HG03460 (cell line): ENCODE measurements around the gene APEX1.
A peak's percentile ranks its signal among the peaks of the same experiment; 100 is the strongest.
"Not testable (repeated sequence)": the region's sequence is repeated elsewhere in the genome, so short reads cannot be mapped to it uniquely, and the experiment has no call there.

ENCODE experiments used
- ATAC-seq: cut with Tn5 transposase; IDR thresholded peaks from one replicate; pipeline ENCODE4 v1.9.1; 2021; ENCODE audit not compliant: unreplicated experiment

APEX1 gene

GRCh38 chr14:20435582-20436362, 19.3 kb upstream of the APEX1 start, which contains the start of gene KLHL33:
Gene KLHL33 (minus strand): TSS chr14:20436166. CDS start chr14:20435811, 355 bp downstream.
- no peak for ATAC-seq

- no peak for ATAC-seq
Measured at GRCh38 chr14:20436363-20436755, 18.7 kb upstream of the APEX1 start.

GRCh38 chr14:20438664-20439063, 16.4 kb upstream of the APEX1 start:
- no peak for ATAC-seq

- ATAC-seq, result no peak
Measured at GRCh38 chr14:20440465-20440864, 14.6 kb upstream of the APEX1 start.

GRCh38 chr14:20440882-20441281, 14.1 kb upstream of the APEX1 start:
- ATAC-seq, result no peak

- no peak for ATAC-seq
Measured at GRCh38 chr14:20441461-20441860, 13.6 kb upstream of the APEX1 start.

- ATAC-seq, result not testable (repeated sequence)
Measured at GRCh38 chr14:20443650-20444049, 11.4 kb upstream of the APEX1 start.

- no peak for ATAC-seq
Measured at GRCh38 chr14:20446889-20447288, 8.1 kb upstream of the APEX1 start.

- ATAC-seq, result not testable (repeated sequence)
Measured at GRCh38 chr14:20452831-20453230, 2.2 kb upstream of the APEX1 start.

GRCh38 chr14:20455355-20456300, 602 bp downstream of the APEX1 start:
- ATAC-seq, result peak; percentile 36

- ATAC-seq, result no peak
Measured at GRCh38 chr14:20456971-20457370, 1.9 kb downstream of the APEX1 start.

GRCh38 chr14:20458031-20458789, 3.2 kb downstream of the APEX1 start:
- no peak for ATAC-seq

GRCh38 chr14:20460458-20461224, 5.6 kb downstream of the APEX1 start:
- peak; percentile 9 for ATAC-seq

- peak; percentile 90 for ATAC-seq
Measured at GRCh38 chr14:20461225-20462141, 6.5 kb downstream of the APEX1 start, which contains the start of gene PIP4P1. Gene PIP4P1 (minus strand): TSS chr14:20461434. CDS start chr14:20461325, 109 bp downstream.

GRCh38 chr14:20468764-20469241, 13.8 kb downstream of the APEX1 start:
- no peak for ATAC-seq

GRCh38 chr14:20469242-20469889, 14.3 kb downstream of the APEX1 start, which contains the start of gene PNP:
Gene PNP (plus strand): TSS chr14:20469406. CDS start chr14:20469525, 119 bp downstream.
- peak; percentile 92 for ATAC-seq

GRCh38 chr14:20469890-20470602, 15.0 kb downstream of the APEX1 start:
- peak; percentile 45 for ATAC-seq

GRCh38 chr14:20470603-20470901, 15.5 kb downstream of the APEX1 start:
- no peak for ATAC-seq
